CD4-positive, alpha-beta T cell treated with Interleukin-12 subunit alpha and Interleukin-12 subunit beta, for 1 hour (primary cell): Measurements from ENCODE around the gene LRP1-AS.

Experiments used
- DNase-seq: peaks from one replicate; pipeline ENCODE4 v3.0.0-alpha.2; 2020

Gene LRP1-AS

DNA sequence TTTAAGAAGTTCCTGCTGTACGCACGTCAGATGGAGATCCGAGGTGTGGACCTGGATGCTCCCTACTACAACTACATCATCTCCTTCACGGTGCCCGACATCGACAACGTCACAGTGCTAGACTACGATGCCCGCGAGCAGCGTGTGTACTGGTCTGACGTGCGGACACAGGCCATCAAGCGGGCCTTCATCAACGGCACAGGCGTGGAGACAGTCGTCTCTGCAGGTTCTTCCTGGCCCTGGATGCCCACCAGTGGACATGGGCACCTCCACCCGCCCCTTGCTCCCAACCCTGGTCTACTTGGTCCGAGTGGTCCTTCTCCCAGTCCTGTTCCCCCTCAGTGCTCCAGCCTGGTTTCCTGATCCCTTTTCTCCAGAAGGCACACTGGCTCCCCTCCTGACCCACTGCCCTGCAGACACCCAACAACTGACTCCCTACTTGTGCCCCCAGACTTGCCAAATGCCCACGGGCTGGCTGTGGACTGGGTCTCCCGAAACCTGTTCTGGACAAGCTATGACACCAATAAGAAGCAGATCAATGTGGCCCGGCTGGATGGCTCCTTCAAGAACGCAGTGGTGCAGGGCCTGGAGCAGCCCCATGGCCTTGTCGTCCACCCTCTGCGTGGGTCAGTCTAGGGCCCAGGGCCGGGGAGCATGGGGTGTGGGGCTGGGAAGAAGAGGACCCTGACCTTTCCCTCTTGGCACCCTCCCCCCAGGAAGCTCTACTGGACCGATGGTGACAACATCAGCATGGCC, 32.1 kb upstream of the LRP1-AS start:
- DNase-seq = no peak

DNA sequence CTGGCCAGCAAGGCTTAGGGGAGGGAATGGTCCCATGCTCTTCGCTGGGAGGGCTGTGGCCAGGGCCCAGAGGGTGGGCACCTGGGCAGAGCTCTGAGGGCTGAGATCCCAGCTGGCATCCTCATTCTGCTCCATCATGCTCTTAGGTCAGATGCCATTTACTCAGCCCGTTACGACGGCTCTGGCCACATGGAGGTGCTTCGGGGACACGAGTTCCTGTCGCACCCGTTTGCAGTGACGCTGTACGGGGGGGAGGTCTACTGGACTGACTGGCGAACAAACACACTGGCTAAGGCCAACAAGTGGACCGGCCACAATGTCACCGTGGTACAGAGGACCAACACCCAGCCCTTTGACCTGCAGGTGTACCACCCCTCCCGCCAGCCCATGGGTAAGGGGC, 30.8 kb upstream of the LRP1-AS start:
- DNase-seq = no peak

DNA sequence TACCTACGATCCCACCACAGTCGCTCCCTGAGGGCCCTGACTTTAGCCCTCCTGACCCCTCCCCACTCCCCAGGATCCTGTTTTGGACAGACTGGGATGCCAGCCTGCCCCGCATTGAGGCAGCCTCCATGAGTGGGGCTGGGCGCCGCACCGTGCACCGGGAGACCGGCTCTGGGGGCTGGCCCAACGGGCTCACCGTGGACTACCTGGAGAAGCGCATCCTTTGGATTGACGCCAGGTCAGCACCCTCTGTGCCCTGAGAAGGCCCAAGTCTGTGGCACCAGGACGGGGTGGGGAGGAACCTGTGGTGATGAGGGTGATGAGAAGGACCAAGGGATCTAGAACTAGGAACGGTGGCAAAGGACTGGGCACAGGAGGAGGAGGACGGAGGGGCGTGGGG, 29.9 kb upstream of the LRP1-AS start:
- no peak for DNase-seq

DNA sequence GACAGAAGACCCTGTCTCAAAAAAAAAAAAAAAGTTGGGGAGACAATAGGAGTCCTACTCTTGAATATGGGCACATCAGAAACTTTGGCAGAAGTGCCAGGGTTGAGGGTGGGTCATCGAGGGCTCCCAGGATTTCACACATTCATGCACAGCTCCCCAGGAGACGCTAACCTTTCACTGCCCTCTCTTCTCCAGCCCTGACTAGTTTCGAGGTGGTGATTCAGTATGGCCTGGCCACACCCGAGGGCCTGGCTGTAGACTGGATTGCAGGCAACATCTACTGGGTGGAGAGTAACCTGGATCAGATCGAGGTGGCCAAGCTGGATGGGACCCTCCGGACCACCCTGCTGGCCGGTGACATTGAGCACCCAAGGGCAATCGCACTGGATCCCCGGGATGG, 29.4 kb upstream of the LRP1-AS start:
- no peak for DNase-seq

DNA sequence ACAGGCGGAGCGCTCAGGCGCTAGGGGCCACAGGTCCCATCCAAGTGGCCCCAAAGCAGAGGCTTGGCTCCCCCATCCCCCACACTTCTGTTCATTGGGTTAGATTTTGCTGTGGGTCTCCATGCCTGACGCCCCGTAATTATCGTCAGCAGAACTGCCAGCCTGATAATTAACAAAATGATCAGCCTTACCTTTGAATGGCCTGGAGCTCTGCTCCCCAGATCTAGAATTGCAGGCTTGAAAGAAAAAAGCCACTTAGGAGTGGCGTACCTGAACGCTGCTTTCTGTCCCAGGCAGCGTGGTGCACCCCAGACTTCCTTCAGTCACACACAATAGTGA, 28.7 kb upstream of the LRP1-AS start:
- DNase-seq = no peak

DNA sequence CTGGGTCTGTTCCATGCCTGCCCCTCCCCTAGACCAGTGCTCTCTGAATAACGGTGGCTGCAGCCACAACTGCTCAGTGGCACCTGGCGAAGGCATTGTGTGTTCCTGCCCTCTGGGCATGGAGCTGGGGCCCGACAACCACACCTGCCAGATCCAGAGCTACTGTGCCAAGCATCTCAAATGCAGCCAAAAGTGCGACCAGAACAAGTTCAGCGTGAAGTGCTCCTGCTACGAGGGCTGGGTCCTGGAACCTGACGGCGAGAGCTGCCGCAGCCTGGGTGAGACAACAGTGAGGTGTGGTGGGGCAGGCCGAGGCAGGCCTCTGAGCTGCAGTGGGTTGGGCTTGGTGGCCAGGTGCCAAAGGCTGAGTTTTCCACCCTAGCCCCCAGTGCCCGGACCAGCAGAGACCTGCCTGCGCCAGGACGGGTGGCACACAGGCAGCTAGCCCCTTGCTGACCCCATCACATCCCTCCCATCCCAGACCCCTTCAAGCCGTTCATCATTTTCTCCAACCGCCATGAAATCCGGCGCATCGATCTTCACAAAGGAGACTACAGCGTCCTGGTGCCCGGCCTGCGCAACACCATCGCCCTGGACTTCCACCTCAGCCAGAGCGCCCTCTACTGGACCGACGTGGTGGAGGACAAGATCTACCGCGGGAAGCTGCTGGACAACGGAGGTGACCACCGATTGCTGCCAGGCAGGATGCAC, 28.2 kb upstream of the LRP1-AS start:
- peak; percentile 34 for DNase-seq

DNA sequence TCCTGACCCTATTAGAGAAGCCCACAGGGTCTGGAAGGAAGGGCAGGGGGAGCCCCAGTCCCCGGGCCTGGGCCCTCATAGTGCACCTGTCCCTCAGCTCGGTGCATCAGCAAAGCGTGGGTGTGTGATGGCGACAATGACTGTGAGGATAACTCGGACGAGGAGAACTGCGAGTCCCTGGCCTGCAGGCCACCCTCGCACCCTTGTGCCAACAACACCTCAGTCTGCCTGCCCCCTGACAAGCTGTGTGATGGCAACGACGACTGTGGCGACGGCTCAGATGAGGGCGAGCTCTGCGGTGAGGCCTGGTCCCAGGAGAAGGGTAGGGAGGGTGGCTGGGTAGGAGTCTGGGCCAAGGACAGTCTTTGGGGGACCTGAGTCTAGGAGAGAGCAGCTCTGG, 26.3 kb upstream of the LRP1-AS start:
- DNase-seq = no peak

DNA sequence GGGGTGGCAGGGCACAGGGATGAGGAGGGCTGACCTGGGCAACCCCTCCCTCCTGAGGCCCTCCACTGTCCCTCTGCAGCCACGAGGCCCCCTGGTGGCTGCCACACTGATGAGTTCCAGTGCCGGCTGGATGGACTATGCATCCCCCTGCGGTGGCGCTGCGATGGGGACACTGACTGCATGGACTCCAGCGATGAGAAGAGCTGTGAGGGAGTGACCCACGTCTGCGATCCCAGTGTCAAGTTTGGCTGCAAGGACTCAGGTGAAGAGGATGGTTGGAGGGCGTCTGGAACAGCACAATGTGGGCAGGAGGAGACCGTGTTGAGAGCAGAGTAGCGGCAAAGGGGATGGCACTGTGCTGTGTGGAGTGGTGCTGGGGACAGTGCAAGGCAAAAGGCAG, 25.7 kb upstream of the LRP1-AS start:
- no peak for DNase-seq

DNA sequence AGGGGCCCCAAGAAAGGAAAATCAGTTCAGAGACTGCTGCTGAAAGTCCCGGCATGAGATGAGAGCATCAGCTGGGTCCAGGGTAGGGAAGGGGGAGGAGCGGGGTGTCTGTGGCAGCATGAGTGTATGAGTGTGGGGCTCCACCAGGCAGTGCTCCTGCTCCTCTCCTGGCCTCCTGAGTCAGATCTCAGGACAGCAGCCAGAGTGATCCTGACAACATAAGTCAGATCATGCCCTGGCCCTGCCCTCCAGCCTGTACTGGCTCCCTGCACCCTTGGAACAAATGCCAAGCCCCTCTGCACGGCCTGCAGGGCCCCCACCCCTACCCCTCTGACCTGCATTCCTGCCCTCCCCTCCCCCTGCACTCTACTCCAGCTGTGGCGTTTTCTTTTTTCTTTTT, 24.2 kb upstream of the LRP1-AS start:
- no peak for DNase-seq

DNA sequence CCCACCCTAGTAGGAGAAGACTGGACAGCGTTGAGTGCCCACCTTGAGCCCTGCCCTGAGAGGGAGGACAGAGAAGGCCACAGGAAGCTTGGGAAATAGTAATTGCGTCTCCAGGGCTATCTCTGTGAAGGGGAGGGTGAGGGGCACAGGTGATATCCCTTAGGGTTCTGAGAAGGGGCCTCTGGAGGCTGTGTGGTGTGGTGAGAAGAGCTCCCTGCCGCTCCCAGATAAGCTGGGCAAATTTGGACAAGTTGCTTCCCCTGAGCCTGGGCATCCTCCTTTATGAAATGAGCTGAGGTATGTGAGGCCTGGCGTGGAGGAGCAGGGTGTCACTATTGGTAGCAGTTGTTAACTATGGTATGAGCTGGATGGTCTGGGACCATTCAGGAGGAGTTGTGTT, 23.5 kb upstream of the LRP1-AS start:
- no peak for DNase-seq

DNA sequence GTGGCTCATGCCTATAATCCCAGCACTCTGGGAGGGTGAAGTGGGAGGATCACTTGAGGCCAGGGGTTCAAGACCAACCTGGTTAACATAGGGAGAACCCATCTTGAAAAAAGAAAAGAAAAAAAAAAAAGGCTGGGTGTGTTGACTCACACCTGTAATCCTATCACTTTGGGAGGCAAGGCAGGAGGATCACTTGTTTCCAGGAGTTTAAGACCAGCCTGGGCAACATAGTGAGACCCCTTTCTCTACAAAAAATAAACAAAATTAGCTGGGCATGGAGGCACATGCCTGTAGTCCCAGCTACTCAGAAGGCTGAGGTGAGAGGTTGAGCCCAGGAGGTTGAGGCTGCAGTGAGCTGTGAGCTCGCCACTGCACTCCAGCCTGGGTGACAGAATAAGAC, 23.0 kb upstream of the LRP1-AS start:
- DNase-seq = no peak

DNA sequence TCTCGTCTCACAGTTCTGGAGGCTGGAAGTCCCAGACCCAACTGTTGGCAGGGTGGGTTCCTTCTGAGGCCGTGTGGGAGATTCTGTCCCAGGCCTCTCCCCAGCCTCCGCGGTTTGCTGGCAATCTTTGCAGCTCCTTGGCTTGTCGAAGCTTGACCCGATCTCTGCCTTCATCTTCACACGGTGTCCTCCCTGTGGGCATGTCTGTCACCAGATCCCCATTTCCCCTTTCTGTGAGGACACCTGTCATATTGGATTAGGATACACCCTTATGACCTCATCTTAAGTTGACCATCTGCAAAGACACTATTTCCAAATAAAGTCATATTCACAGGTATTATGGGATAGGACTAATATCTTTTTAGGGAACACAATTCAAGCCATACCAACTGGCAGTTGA, 22.6 kb upstream of the LRP1-AS start:
- no peak for DNase-seq

DNA sequence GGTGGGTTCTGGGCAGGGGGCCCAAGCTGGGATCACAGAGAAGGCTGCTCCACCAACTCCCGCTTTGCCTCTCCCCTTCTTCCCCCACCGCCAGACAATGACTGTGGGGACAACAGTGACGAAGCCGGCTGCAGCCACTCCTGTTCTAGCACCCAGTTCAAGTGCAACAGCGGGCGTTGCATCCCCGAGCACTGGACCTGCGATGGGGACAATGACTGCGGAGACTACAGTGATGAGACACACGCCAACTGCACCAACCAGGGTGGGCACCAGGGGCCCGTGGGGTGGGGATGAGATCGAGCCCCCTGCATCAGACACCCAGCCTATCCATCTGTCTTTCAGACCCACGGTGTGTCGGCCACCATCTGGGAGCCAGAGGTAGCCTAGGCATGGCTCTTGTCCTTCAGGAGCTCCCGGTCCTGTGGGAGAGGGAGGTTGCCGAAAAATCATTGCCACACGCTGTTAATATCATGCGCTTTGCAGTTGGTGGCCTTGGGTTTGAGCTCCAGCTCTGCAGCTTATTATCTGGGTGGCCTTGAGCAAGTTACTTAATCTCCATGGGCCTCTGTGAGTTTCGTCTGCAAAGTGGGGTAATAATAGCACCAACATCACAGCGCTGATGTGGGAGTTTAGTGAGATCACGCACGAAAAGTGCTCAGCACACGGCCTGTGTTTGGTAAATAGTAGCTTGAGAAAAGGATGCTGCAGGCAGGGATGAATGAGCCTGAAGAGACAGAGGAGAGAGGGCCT, 21.8 kb upstream of the LRP1-AS start:
- DNase-seq = no peak

DNA sequence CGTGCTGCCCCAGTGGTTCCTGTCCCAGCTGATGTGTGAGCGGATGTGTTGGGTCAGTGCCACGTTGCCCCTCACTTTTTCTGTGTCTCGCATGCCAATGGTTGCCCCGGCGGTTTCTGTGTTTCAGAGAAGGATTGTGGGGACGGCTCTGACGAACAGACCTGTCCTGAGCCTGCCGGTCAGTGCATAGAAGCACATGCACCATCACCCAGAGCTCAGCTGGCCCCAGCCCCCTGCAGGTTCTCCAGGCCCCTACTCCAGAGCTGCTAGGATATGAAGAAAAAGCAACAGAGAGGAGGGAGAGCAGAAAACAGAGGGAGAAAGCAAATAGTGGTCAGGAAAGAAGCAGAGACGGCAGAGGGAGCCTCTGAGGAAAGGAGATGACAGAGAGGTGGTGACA, 20.6 kb upstream of the LRP1-AS start:
- no peak for DNase-seq

DNA sequence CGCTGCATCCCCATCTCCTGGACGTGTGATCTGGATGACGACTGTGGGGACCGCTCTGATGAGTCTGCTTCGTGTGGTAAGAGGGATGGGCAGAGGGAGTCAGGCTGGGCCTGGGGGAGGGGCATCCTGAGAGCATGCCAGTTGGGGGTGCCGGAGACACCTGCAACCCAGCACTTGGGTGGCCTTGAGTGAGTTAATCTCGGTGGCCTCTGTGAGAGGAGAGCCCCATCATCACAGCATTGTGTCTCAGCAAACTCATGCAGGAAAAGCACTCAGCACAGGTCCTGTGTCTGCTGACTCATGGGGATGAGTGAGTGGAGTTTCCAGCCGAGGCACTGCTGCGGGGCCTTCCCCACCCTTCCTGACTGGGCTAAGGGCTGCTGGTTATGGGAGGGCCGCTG, 19.6 kb upstream of the LRP1-AS start:
- no peak for DNase-seq

DNA sequence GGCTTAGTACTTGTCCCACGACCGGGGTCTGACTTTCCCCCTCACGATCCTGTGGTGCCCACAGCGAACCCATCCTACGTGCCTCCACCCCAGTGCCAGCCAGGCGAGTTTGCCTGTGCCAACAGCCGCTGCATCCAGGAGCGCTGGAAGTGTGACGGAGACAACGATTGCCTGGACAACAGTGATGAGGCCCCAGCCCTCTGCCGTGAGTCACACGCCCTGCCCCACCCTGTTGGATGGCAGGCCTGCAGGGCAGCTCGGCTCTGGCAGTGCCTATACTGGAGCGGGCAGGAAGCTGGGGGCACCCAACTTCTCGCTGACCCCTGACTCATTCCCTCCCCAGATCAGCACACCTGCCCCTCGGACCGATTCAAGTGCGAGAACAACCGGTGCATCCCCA, 18.3 kb upstream of the LRP1-AS start:
- no peak for DNase-seq

DNA sequence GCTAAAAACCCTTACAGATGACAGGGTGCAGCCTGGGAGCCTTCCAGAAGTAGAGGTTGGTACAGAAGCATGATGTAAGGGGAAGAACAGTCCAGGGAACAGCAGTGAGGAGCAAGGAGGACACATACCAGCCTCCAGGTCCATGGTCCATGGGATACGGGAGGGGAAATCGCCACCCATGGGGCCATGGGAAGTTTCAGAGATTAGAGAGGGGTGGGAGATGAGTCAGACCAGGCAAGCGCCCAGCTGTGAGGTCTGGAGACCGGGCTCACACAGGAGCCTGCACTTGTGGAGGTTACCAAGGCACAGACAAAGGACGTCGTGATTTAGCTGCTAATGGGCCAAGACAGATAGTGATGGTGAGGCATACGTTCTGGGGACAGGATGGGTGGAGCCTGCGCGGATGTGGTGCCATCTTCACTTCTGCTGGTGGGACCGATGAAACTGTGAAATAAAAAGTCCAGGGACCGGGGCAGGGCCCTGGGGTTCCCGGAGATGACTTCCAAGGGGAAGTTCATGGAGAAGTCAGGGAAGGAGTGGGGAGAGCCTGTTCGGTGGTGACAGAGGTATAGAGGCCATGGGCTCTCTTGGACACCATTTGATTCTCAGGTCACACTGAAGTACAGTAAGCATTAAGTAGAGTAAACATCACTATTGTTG, 17.7 kb upstream of the LRP1-AS start:
- no peak for DNase-seq

DNA sequence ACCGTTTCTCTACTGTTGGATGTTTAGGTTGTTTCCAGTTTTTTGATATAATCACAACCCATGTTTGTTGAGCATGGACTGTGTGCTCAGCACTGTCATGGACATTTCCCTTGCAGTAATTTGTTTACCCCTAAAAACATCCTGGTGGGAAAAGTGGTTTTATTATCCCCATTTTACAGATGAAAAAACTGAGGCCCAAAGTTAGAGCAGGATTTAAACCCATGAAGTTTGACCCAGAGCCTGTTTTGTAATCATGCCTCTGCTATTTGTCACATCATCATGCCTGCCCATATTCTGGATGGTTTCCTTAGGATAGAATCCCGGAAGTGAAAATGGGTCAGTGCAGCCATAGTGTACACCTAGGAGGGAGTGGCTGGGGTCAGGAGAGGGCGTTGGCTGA, 17.0 kb upstream of the LRP1-AS start:
- DNase-seq = no peak

DNA sequence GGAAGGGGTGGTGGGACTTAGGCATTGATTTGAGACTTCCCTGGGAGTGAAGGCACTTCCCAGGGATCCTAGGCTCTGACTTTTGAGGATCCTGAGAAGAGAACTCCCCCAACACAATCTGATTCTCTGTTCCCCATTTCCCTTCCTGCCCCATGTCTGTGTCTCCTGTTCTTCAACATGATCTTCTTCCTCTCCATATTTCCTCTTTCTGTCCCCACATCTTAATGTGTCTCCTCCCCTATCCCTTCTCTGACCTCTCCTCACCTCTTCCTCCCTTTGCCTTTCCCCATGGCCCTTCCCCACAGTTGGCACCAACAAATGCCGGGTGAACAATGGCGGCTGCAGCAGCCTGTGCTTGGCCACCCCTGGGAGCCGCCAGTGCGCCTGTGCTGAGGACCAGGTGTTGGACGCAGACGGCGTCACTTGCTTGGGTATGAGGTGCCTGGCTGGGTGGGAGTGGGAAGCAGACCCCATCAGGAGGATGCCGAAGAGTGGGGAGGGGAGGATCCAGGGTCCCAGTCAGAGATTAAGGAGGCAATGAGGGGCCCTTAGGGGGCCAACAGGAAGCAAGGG, 15.2 kb upstream of the LRP1-AS start:
- no peak for DNase-seq

DNA sequence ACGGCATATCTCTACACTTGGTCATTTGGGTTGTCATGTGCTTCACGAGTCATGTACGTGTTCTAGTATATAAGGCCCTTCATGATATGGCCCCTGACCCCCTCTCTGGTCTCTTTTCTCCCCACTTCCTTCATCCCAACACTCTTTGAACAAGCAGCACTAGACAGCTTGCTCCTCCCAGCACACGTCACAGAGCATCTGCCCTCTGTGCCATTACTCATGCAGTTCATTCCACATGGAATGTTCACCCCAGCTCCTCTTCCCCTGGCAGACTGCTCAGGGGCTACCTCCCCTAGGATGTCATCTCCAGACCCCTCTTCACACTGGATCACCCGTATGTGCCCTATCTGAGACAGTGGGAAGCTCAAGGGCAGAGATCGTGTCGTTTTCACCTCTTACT, 14.1 kb upstream of the LRP1-AS start:
- DNase-seq = no peak

DNA sequence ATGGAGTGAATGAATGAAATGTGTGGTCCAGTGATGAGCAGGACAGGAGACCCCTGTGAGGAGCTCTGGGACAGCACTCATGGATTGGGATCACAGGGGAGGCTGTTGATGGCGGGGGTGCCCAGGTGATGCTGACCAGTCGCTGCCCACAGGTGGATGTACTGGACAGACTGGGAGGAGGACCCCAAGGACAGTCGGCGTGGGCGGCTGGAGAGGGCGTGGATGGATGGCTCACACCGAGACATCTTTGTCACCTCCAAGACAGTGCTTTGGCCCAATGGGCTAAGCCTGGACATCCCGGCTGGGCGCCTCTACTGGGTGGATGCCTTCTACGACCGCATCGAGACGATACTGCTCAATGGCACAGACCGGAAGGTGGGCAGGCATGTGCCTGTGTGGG, 13.3 kb upstream of the LRP1-AS start:
- no peak for DNase-seq

DNA sequence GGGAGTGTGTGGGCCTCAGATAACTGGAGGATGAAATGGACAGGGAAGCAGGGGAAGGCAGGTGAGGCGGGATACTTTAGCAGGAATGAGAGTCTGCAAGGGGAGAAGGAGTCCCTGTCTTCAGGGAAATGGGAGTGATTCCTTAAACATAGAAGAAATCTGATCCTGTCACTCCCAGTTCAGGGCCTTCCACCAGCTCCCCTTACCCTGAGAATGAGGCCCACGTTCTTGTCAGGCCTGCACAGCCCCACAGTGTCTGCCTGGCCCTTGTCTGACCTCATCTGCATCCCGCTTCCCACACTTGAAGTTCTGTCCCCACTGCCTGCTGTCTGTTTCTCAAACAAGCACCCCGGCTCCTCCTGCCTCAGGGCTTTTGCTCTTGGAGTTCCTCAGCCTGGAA, 12.6 kb upstream of the LRP1-AS start:
- no peak for DNase-seq

DNA sequence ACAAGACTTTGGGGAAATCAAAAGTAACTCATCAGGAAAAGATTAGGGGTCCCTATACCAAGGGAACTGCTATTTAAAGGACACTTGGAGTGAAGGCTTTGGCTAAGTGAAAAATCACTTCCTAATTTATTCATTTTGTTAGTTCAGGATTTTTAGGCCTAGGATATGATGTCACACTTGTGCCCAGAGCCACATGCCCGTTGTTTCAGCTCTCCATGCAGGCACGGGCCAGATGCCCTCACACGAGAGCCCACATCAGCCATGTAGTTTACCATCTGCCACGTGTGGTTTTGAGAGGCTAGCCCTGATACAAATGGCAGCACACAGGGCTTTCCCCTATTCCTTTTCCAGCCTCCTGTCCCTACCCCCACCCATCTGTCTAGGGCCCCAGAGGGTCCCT, 11.9 kb upstream of the LRP1-AS start:
- no peak for DNase-seq
